Progenitor cell of endocrine pancreas (in vitro differentiated cells): Measurements from ENCODE around the gene PCP2. TPM values are rescaled to one million over a fixed set of nuclear protein-coding genes. Genes with fewer than 3 reads are reported as not detected.
A peak's percentile ranks its signal among the peaks of the same experiment; 100 is the strongest.

Experiments used
- DNase-seq: peaks from one replicate; pipeline ENCODE4 v3.0.0; 2021; ENCODE audit warnings: low spot score; ENCODE audit not compliant: unreplicated experiment
- H3K27ac Mint-ChIP-seq: 2 replicates; pipeline ENCODE4 v1.8.0; 2021; ENCODE audit warnings: mild to moderate bottlenecking, moderate library complexity, mixed read lengths
- H3K27me3 Mint-ChIP-seq: 2 replicates; pipeline ENCODE4 v1.8.0; 2021; ENCODE audit warnings: mixed read lengths
- H3K36me3 Mint-ChIP-seq: 2 replicates; pipeline ENCODE4 v1.8.0; 2022; ENCODE audit warnings: mixed read lengths; ENCODE audit not compliant: insufficient read depth
- H3K4me1 Mint-ChIP-seq: 2 replicates; pipeline ENCODE4 v1.8.0; 2021; ENCODE audit warnings: low read depth, mixed read lengths
- H3K4me3 Mint-ChIP-seq: 2 replicates; pipeline ENCODE4 v1.8.0; 2021; ENCODE audit warnings: low read depth, mild to moderate bottlenecking, moderate library complexity, mixed read lengths
- H3K9me3 Mint-ChIP-seq: 2 replicates; pipeline ENCODE4 v1.8.0; 2021; ENCODE audit warnings: low read depth, mixed read lengths
- CTCF ChIP-seq: fragments of 200-600 bp; sonication (generic); IDR thresholded peaks from one replicate; pipeline ENCODE4 v1.5.0; 2021; ENCODE audit warnings: antibody characterized with exemption, mild to moderate bottlenecking; ENCODE audit not compliant: unreplicated experiment
- total RNA-seq: library from RNA; stranded (reverse); gene quantifications from 2 replicates; pipeline ENCODE4 v1.2.1, GENCODE V29; 2021

PCP2 gene
- total RNA-seq, 1 donor from 2014 or later, result 2.0 TPM

- Mint-ChIP-seq H3K4me1 (no peaks in the 10 kb centered on the region), H3K27ac (no peak overlapping the region), H3K9me3 (no peaks in the 10 kb centered on the region), H3K4me3 (no peak overlapping the region), H3K36me3 (peaks cover 6% of the 10 kb centered on the region), H3K27me3 (no peaks in the 10 kb centered on the region)
- no peak for DNase-seq
- peak; percentile 28 for TF ChIP-seq CTCF
Measured at GRCh38 chr19:7641290-7642276, 8.1 kb upstream of the PCP2 start.

- peaks cover 5% of the 10 kb centered on the region for H3K36me3 Mint-ChIP-seq
- H3K27me3 Mint-ChIP-seq, result peaks cover 3% of the 10 kb centered on the region
- H3K27ac Mint-ChIP-seq, result no peak overlapping the region
- no peak for TF ChIP-seq CTCF
- H3K4me1 Mint-ChIP-seq, result no peaks in the 10 kb centered on the region
- no peak for DNase-seq
- H3K9me3 Mint-ChIP-seq, result no peaks in the 10 kb centered on the region
- no peak overlapping the region for H3K4me3 Mint-ChIP-seq
Measured at GRCh38 chr19:7640803-7641202, 7.3 kb upstream of the PCP2 start.

GRCh38 chr19:7639863-7640348 is 6.4 kb upstream of the PCP2 start:
- peaks cover 8% of the 10 kb centered on the region for H3K27me3 Mint-ChIP-seq
- no peak overlapping the region for H3K27ac Mint-ChIP-seq
- TF ChIP-seq CTCF, result no peak
- peak overlapping the region; percentile 47 for H3K4me3 Mint-ChIP-seq
- H3K36me3 Mint-ChIP-seq, result peaks cover 3% of the 10 kb centered on the region
- H3K4me1 Mint-ChIP-seq, result no peaks in the 10 kb centered on the region
- no peak for DNase-seq
- H3K9me3 Mint-ChIP-seq, result no peaks in the 10 kb centered on the region

GRCh38 chr19:7638802-7639465 is 5.4 kb upstream of the PCP2 start:
- Mint-ChIP-seq H3K27ac (peak overlapping the region; percentile 42), H3K36me3 (peaks cover 3% of the 10 kb centered on the region), H3K9me3 (no peaks in the 10 kb centered on the region), H3K27me3 (peaks cover 14% of the 10 kb centered on the region), H3K4me1 (no peaks in the 10 kb centered on the region), H3K4me3 (peak overlapping the region; percentile 55)
- DNase-seq, result no peak
- no peak for TF ChIP-seq CTCF
